Ectodermal cell (in vitro differentiated cells): Measurements from ENCODE around the gene SUPT5H. TPM values are rescaled to one million over a fixed set of nuclear protein-coding genes. Genes with fewer than 3 reads are reported as not detected.
A peak's percentile ranks its signal among the peaks of the same experiment; 100 is the strongest.

Experiments used
- H3K27ac ChIP-seq: 2 replicates; pipeline ENCODE4 v1.7.0; 2013; ENCODE audit warnings: mild to moderate bottlenecking, low read depth, low read length; ENCODE audit not compliant: insufficient read depth, poor library complexity, severe bottlenecking
- H3K27me3 ChIP-seq: 2 replicates; pipeline ENCODE4 v1.7.0; 2013; ENCODE audit warnings: mild to moderate bottlenecking, low read length; ENCODE audit not compliant: insufficient read depth, control insufficient read depth, poor library complexity, severe bottlenecking
- H3K36me3 ChIP-seq: one replicate; pipeline ENCODE4 v1.7.0; 2013; ENCODE audit warnings: low read length; ENCODE audit not compliant: control insufficient read depth, insufficient read depth
- H3K4me1 ChIP-seq: one replicate; pipeline ENCODE4 v1.7.0; 2013; ENCODE audit warnings: low read length; ENCODE audit not compliant: control insufficient read depth, insufficient read depth
- H3K4me3 ChIP-seq: 2 replicates; pipeline ENCODE4 v1.7.0; 2013; ENCODE audit warnings: low read depth, low read length, control low read depth; ENCODE audit not compliant: insufficient read depth
- H3K9me3 ChIP-seq: 2 replicates; pipeline ENCODE4 v1.7.0; 2013; ENCODE audit warnings: mild to moderate bottlenecking, low read length, moderate library complexity; ENCODE audit not compliant: control insufficient read depth
- WGBS, 2 experiments: methylation state at CpG; one replicate each; pipeline ENCODE4 v1.1.7; 2013; ENCODE audit warnings: missing lambda C conversion rate in 2 of 2; 5-methylcytosine and 5-hydroxymethylcytosine counted together
- polyA plus RNA-seq, 4 experiments: library from polyadenylated mRNA; stranded (reverse); fragments of 50-300 nt; gene quantifications; one replicate each; pipeline ENCODE4 v1.2.3, GENCODE V29; 2013

The SUPT5H gene
- polyA plus RNA-seq (2013, experiment 1 of 4): 129 TPM
- 132 TPM for polyA plus RNA-seq (2013, experiment 2 of 4)
- 87.3 TPM for polyA plus RNA-seq (2013, experiment 3 of 4)
- 112 TPM for polyA plus RNA-seq (2013, experiment 4 of 4)

DNA sequence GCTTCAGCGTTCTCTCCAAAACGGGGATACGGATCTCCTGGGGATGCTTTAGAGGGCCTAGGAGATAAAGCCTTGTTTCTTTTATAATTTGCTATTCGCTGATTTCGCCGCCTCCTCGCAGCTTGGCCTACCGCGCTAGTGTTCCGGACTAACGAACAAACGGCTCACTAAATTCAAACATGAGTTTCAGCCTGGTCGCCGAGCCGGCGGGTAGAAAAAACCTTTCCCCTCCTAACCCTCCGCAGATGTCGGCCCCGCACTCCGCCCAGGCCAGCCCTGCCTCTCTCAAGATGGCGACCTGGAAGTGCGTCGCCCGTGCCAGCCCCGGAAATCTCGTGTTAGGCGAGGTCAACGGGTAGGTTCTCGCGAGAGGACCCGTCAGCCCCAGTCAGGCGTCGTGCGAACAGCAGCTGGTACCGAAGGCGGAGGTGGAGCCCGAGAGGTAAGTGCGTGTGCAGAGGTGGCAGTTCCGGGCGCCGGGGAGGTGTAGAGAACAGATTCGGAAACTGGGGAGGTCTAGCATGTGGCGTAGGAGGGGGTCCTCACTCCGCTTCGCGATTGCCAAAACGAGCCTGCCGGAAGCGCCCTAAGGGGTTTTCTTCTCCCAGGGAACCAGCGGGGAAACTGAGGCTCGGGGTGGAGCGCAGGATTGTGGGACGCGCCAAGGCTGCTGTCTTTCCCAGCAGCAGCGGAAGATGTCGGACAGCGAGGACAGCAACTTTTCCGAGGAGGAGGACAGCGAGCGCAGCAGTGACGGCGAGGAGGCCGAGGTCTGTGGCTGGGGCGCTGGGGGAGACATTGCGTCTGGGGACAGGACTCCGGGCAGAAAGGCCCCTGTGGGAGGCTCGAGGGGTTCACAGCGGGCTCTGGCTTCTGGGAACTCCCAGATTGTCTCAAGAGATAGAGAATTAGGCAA lies at the start of gene SUPT5H:
TSS of gene SUPT5H (plus strand) at position 387 of the 916 bp plus-strand sequence. CDS start at position 696, 309 bp downstream.
- Histone ChIP-seq H3K36me3 (no peaks in the 10 kb centered on the region), H3K4me1 (peaks cover 8% of the 10 kb centered on the region), H3K4me3 (peak within 1 kb of the TSS; percentile 72), H3K27ac (peak within 1 kb of the TSS; percentile 87), H3K9me3 (no peaks in the 10 kb centered on the region), H3K27me3 (no peaks in the 10 kb centered on the region)
- WGBS, 2 experiments: 0 to 1% methylated on average over 68 of the region's 68 CpGs

DNA sequence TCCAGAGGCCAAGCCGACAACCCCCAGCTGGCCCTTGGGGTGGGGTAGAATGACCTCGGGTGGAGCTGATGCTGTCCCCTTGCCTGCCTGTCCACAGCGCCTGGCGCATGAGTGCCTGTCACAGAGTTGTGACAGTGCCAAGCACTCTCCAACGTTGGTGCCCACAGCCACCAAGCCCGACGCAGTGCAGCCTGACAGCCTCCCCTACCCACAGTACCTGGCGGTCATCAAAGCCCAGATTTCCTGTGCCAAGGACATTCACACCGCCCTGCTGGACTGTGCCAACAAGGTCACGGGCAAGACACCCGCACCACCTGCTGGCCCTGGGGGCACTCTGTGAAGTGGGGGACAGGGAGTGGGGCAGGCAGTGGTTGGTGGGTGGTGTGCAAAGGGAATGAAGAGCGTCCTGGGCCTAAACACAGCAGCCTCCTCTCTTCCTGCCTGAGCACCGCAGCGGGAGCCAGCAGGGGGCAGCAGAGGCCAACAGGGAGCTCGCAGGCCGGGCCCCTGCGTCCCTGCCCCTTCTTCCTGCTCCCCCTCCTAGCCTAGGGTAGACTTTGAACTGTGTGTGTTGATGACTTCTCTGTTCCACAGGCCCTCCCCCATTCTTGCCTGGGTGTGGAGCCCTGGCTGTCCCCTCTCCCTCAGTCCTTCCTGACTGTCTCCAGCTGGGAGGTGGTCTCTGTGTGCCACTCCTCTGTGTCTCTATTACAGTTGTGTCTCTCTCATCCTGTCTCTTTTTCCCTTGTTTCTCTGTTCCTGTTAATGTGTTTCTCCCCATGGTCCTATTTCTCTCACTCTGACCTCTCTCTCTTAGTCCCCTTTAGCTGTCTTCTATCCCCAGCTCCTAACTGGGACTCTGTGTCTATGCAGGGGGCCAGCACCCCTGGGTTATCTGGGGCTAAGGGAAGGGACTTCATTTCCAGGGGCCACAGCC lies 47.8 kb upstream of the SUPT5H start:
- Histone ChIP-seq H3K4me3 (no peak overlapping the region), H3K27ac (no peak overlapping the region), H3K9me3 (no peaks in the 10 kb centered on the region), H3K4me1 (peaks cover 8% of the 10 kb centered on the region), H3K36me3 (peaks cover 10% of the 10 kb centered on the region), H3K27me3 (no peaks in the 10 kb centered on the region)
- WGBS, 2 experiments: 47 to 50% methylated on average over 17 of the region's 17 CpGs

- Histone ChIP-seq H3K36me3 (peaks cover 9% of the 10 kb centered on the region), H3K27me3 (no peaks in the 10 kb centered on the region), H3K4me1 (peaks cover 12% of the 10 kb centered on the region), H3K4me3 (no peak overlapping the region), H3K9me3 (no peaks in the 10 kb centered on the region), H3K27ac (no peak overlapping the region)
- 92% methylated on average over 11 of the region's 11 CpGs for WGBS, 2 experiments
These were observed 47.0 kb upstream of the SUPT5H start for GRCh38 chr19:39398297-39398864.

DNA sequence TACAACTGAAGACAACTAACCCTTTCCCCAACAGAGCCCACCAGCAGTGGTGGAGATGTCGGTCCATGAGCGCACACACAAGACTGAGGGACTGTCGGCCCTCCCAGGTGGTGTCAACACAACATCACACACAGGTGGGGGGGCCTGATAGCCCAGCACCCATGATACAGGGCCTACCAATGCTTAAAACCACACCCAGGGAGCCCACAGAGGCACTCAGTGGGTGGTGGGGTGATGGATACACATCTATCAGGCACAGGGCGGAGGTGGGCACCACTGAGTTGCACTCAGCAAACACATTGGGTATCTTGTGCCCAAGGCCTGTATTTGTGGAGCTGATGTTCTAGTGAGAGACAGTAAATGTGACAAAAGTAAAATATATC lies 45.7 kb upstream of the SUPT5H start:
- Histone ChIP-seq H3K27me3 (no peaks in the 10 kb centered on the region), H3K36me3 (no peaks in the 10 kb centered on the region), H3K4me1 (peaks cover 12% of the 10 kb centered on the region), H3K4me3 (no peak overlapping the region), H3K9me3 (no peaks in the 10 kb centered on the region), H3K27ac (no peak overlapping the region)
- 92 to 100% methylated on average over 4 of the region's 4 CpGs for WGBS, 2 experiments

DNA sequence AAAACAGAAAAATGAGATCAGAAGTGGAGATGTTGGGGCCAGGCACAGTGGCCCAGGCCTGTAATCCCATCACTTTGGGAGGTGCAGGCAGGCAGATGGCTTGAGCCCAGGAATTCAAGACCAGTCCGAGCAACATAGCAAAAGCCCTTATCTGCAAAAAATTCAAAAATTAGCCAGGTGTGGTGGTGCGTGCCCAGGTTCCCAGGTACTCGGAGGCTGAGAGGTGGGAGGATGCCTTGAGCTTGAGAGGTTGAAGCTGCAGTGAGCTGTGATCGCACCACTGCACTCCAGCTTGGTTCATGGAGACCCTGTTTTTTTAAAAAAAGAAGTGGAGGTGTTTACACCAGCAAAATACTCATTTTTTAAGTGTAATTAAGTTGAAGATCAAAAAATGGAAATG lies 45.3 kb upstream of the SUPT5H start:
- Histone ChIP-seq H3K27me3 (no peaks in the 10 kb centered on the region), H3K36me3 (no peaks in the 10 kb centered on the region), H3K9me3 (no peaks in the 10 kb centered on the region), H3K4me3 (no peak overlapping the region), H3K27ac (no peak overlapping the region), H3K4me1 (peaks cover 12% of the 10 kb centered on the region)
- 95 to 97% methylated on average over 4 of the region's 4 CpGs for WGBS, 2 experiments

DNA sequence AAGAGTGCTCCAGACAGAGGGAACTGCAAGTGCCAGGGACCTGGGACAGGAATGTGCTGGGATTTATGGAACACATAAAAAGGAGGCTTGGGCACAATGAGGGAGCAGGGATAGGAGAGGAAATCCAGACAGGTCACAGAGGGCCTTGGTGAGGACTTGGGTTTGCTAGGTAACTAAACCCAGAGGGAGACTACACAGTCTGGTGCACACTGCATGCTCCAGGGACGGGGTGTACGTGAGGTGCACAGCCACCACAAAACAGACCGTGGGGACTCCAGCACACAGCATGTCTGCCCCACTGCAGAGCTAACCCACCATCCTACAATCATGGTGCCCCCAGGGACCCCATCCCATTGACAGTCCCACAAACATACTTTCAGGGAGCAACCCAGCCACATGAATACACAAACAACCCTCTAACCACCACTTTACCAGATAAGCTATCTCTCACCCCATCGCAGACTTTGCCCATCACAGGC lies 44.3 kb upstream of the SUPT5H start:
- Histone ChIP-seq H3K4me3 (no peak overlapping the region), H3K27me3 (no peaks in the 10 kb centered on the region), H3K9me3 (no peaks in the 10 kb centered on the region), H3K27ac (no peak overlapping the region), H3K36me3 (no peaks in the 10 kb centered on the region), H3K4me1 (peaks cover 15% of the 10 kb centered on the region)
- 91 to 93% methylated on average over 4 of the region's 4 CpGs for WGBS, 2 experiments

- WGBS, 2 experiments: 82 to 83% methylated on average over 25 of the region's 25 CpGs
- no peaks in the 10 kb centered on the region for H3K9me3 ChIP-seq
- no peak overlapping the region for H3K27ac ChIP-seq
- H3K4me1 ChIP-seq: peaks cover 15% of the 10 kb centered on the region
- no peak overlapping the region for H3K4me3 ChIP-seq
- H3K36me3 ChIP-seq: no peaks in the 10 kb centered on the region
- H3K27me3 ChIP-seq: peaks cover under 1% of the 10 kb centered on the region
These were observed 43.6 kb upstream of the SUPT5H start for GRCh38 chr19:39401549-39402345.

GRCh38 chr19:39402346-39403300 lies 42.8 kb upstream of the SUPT5H start:
- 7% methylated on average over 59 of the region's 59 CpGs for WGBS, 2 experiments
- peak overlapping the region; percentile 98 for H3K27ac ChIP-seq
- H3K36me3 ChIP-seq: no peaks in the 10 kb centered on the region

More at GRCh38 chr19:39402346-39403300, 42.8 kb upstream of the SUPT5H start:
- Histone ChIP-seq H3K4me3 (peak overlapping the region; percentile 48), H3K9me3 (no peaks in the 10 kb centered on the region), H3K27me3 (peaks cover 9% of the 10 kb centered on the region), H3K4me1 (peaks cover 21% of the 10 kb centered on the region)
